Activated B cell treated with CpG ODN at 0.5 μM for 24 hours (primary cell): Measurements from ENCODE around the gene YIPF6. TPM values are rescaled to one million over a fixed set of nuclear protein-coding genes. Genes with fewer than 3 reads are reported as not detected.

ENCODE experiments used
- ATAC-seq: fragments of 200-7000 bp; cut with Tn5 transposase; one replicate; pipeline ENCODE4 v1.10.0; 2021; ENCODE audit warnings: low read depth, mild to moderate bottlenecking, moderate library complexity
- CTCF ChIA-PET: fragments of 350-600 bp; sonication (Branson Sonifier 250); formaldehyde crosslinking; loops from one replicate; lab custom pipeline; 2021; ENCODE audit warnings: antibody characterized with exemption; lab: Charles Lee
- POLR2A ChIA-PET: fragments of 350-600 bp; sonication (Branson Sonifier 250); formaldehyde crosslinking; loops from one replicate; lab custom pipeline; 2021; ENCODE audit warnings: antibody characterized with exemption; lab: Charles Lee
- DNase-seq: peaks from one replicate; pipeline ENCODE4 v3.0.0; 2022
- H3K27ac Mint-ChIP-seq: one replicate; pipeline ENCODE4 v1.8.0; 2020; ENCODE audit warnings: mixed read lengths
- H3K27me3 Mint-ChIP-seq: one replicate; pipeline ENCODE4 v1.8.0; 2021; ENCODE audit warnings: mixed read lengths
- H3K36me3 Mint-ChIP-seq: one replicate; pipeline ENCODE4 v1.8.0; 2021; ENCODE audit warnings: low read depth, mixed read lengths
- H3K4me1 Mint-ChIP-seq: one replicate; pipeline ENCODE4 v1.8.0; 2021; ENCODE audit warnings: mixed read lengths
- H3K4me3 Mint-ChIP-seq: one replicate; pipeline ENCODE4 v1.8.0; 2020; ENCODE audit warnings: mild to moderate bottlenecking, mixed read lengths
- H3K9me3 Mint-ChIP-seq: one replicate; pipeline ENCODE4 v1.8.0; 2020; ENCODE audit warnings: mixed read lengths
- CTCF ChIP-seq: fragments of 200-600 bp; IDR thresholded peaks from one replicate; pipeline ENCODE4 v1.8.0; 2022; ENCODE audit warnings: antibody characterized with exemption, mild to moderate bottlenecking
- intact Hi-C: fragments of 100-400 bp; cut with micrococcal nuclease; formaldehyde crosslinking; loops from one replicate; pipeline ENCODE4 v1.15.1; 2024
- total RNA-seq: library from RNA; stranded (reverse); gene quantifications from 2 replicates; pipeline ENCODE4 v1.2.3, GENCODE V29; 2022

YIPF6 gene
- total RNA-seq, 1 donor from 2014 or later = 20.2 TPM

DNA sequence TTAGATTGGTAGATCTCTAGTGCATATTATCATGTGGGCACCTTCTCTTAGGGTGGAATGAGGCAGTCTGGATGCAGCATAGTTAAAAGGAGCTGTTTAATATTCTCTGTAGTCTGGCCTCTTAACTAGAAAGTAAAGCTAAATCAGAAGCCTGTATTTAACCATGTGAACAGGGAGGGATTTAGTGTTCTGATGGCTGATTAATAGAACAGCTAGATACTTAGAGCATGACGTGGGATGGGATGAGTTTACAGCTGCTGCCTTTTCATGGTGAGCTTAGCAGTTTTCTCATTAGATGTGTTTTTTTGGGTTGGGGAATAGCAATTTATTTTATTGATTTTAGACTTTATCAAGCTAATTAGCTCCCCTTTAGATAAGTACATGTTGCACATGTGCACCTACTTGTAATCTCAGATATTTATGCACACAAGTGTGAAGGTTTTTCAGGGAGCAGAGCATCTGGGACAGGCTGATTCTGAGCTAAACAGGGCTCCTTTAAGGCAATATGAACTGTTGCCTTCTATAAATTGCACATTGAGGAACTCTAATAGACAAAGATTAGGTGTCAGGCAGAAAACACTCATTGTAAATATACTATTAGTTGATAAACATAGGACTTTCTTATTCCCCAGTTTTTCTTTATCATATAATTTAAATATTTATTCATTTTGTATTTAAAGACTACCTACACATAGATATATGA is 34.1 kb downstream of the YIPF6 start:
- peaks cover 54% of the 10 kb centered on the region for H3K36me3 Mint-ChIP-seq
- no peak for TF ChIP-seq CTCF
- no peaks in the 10 kb centered on the region for H3K9me3 Mint-ChIP-seq
- DNase-seq = no peak
- intact Hi-C loops = no loop called here
- H3K27me3 Mint-ChIP-seq = no peaks in the 10 kb centered on the region
- CTCF ChIA-PET = no interaction called here
- no peak overlapping the region for H3K27ac Mint-ChIP-seq
- H3K4me3 Mint-ChIP-seq = no peak overlapping the region
- no peak for ATAC-seq
- H3K4me1 Mint-ChIP-seq = no peaks in the 10 kb centered on the region
- POLR2A ChIA-PET = no interaction called here

DNA sequence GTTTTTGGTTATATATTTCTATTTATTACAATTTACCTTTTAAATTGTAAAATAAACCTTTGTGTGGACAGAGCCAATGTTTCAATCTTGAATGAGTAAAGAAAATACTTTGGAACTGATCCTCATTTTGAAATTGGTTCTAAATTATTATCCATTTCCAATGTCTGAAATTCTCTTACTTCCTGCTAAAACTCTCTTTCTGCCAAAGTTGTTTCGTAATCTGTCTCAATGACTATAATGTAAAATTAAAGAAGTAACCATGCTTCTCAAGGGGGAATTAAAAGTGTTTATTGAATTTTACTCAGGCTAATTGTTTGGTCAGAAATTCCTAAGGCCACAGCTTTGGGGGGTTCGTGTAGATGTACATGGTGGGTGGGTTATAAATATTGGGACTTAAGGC is 34.8 kb downstream of the YIPF6 start:
- Mint-ChIP-seq H3K9me3 (no peaks in the 10 kb centered on the region), H3K4me3 (no peak overlapping the region), H3K27ac (no peak overlapping the region), H3K36me3 (peaks cover 48% of the 10 kb centered on the region), H3K4me1 (no peaks in the 10 kb centered on the region), H3K27me3 (no peaks in the 10 kb centered on the region)
- CTCF ChIA-PET = no interaction called here
- TF ChIP-seq CTCF = no peak
- POLR2A ChIA-PET = no interaction called here
- intact Hi-C loops = no loop called here
- ATAC-seq (no peak), DNase-seq (no peak)

GRCh38 chrX:68534691-68535090 is 35.8 kb downstream of the YIPF6 start:
- DNase-seq = no peak
- H3K4me1 Mint-ChIP-seq = no peaks in the 10 kb centered on the region
- no peak for TF ChIP-seq CTCF
- intact Hi-C loops = no loop called here
- ChIA-PET CTCF (no interaction called here), POLR2A (no interaction called here)
- peaks cover 38% of the 10 kb centered on the region for H3K36me3 Mint-ChIP-seq
- no peak overlapping the region for H3K4me3 Mint-ChIP-seq
- H3K9me3 Mint-ChIP-seq = no peaks in the 10 kb centered on the region
- H3K27me3 Mint-ChIP-seq = no peaks in the 10 kb centered on the region
- H3K27ac Mint-ChIP-seq = no peak overlapping the region
- no peak for ATAC-seq

DNA sequence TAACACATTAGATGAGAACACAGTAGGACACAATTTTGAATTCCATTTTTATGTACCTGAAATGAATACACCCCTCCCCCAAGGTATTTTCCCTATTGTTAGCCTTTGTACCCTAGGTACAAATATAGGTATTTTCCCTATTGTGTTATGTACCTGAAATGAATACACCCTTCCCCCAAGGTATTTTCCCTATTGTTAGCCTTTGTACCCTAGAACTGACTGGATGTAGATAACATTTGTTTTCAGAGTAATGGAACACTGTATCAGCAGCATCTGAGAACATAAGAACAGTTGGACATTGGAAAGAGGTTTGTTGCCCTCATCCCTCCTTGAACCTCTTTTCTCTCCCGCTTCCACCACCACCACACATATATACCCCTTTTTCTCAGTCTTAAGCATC is 37.6 kb downstream of the YIPF6 start:
- CTCF ChIA-PET = no interaction called here

DNA sequence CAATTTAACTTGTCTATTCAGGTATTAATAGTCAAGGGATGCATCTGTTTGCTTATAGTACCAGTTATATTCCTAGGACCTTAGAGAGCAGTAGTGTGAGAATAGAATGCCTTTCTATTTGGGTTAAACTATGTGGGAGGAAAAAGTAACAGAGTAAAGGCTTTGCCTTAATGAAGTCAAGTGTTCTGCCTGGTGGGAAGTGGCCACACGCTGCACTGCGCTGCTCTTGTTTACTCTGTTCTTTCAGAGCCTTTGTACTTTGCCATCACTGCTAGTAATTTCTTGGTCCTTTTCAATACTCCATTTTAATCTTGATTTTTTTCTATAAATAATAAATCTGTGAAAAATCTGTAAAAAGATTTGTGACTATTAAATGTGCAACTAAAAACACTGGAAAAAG is 38.0 kb downstream of the YIPF6 start:
- DNase-seq (no peak), ATAC-seq (no peak)
- no peak for TF ChIP-seq CTCF
- POLR2A ChIA-PET = no interaction called here
- Mint-ChIP-seq H3K9me3 (peaks cover 3% of the 10 kb centered on the region), H3K4me3 (no peak overlapping the region), H3K36me3 (peaks cover 25% of the 10 kb centered on the region), H3K4me1 (no peaks in the 10 kb centered on the region), H3K27ac (no peak overlapping the region), H3K27me3 (no peaks in the 10 kb centered on the region)
- intact Hi-C loops = no loop called here
- CTCF ChIA-PET = no interaction called here

More for the DNA sequence above, 37.6 kb downstream of the YIPF6 start:
- POLR2A ChIA-PET = no interaction called here
- H3K36me3 Mint-ChIP-seq = peaks cover 28% of the 10 kb centered on the region
- DNase-seq = no peak
- intact Hi-C loops = no loop called here
- H3K4me3 Mint-ChIP-seq = no peak overlapping the region
- H3K27ac Mint-ChIP-seq = no peak overlapping the region
- no peaks in the 10 kb centered on the region for H3K4me1 Mint-ChIP-seq
- no peak for ATAC-seq
- no peaks in the 10 kb centered on the region for H3K9me3 Mint-ChIP-seq
- TF ChIP-seq CTCF = no peak
- no peaks in the 10 kb centered on the region for H3K27me3 Mint-ChIP-seq
